Trophoblast cell (in vitro differentiated cells and primary cell): ENCODE measurements around the gene ZC2HC1B.
A peak's percentile ranks its signal among the peaks of the same experiment; 100 is the strongest.

Experiments
- DNase-seq, 2 donors: peaks; one replicate each; pipeline ENCODE4 v3.0.0-alpha.2; 2016
- H2AFZ ChIP-seq: 2 replicates; pipeline ENCODE4 v1.6.1; 2013; ENCODE audit warnings: low read length, moderate library complexity, mild to moderate bottlenecking; ENCODE audit not compliant: insufficient read depth, poor library complexity
- H2AK5ac ChIP-seq: 2 replicates; pipeline ENCODE4 v1.6.1; 2013; ENCODE audit warnings: mild to moderate bottlenecking, low read length
- H2BK120ac ChIP-seq: 2 replicates; pipeline ENCODE4 v1.6.1; 2013; ENCODE audit warnings: low read length, mild to moderate bottlenecking, moderate library complexity; ENCODE audit not compliant: insufficient read depth, poor library complexity
- H2BK12ac ChIP-seq: 2 replicates; pipeline ENCODE4 v1.6.1; 2013; ENCODE audit warnings: mild to moderate bottlenecking, low read length, moderate library complexity
- H2BK5ac ChIP-seq: 2 replicates; pipeline ENCODE4 v1.6.1; 2013; ENCODE audit warnings: low read length, low read depth, moderate library complexity, mild to moderate bottlenecking; ENCODE audit not compliant: poor library complexity
- H3K14ac ChIP-seq: 2 replicates; pipeline ENCODE4 v1.6.1; 2013; ENCODE audit warnings: mild to moderate bottlenecking, low read length
- H3K18ac ChIP-seq: 2 replicates; pipeline ENCODE4 v1.6.1; 2013; ENCODE audit warnings: mild to moderate bottlenecking, low read length
- H3K23ac ChIP-seq: 2 replicates; pipeline ENCODE4 v1.6.1; 2013; ENCODE audit warnings: low read length
- H3K27ac ChIP-seq: 2 replicates; pipeline ENCODE4 v1.5.1; 2013; ENCODE audit warnings: low read depth, mild to moderate bottlenecking, inconsistent platforms, low read length, moderate library complexity
- H3K27me3 ChIP-seq: 2 replicates; pipeline ENCODE4 v1.6.1; 2013; ENCODE audit warnings: inconsistent platforms, mild to moderate bottlenecking, low read length, moderate library complexity; ENCODE audit not compliant: insufficient read depth
- H3K36me3 ChIP-seq, 2 experiments: 1 replicate in 1 of 2; 2 replicates in 1 of 2; pipeline ENCODE4 v1.6.1; 2013; ENCODE audit warnings: low read length in 2 of 2, mild to moderate bottlenecking in 2 of 2, moderate library complexity in 1 of 2; ENCODE audit not compliant: insufficient read depth in 2 of 2, control insufficient read depth in 1 of 2
- H3K4ac ChIP-seq: 2 replicates; pipeline ENCODE4 v1.6.1; 2013; ENCODE audit warnings: low read depth, mild to moderate bottlenecking, low read length, moderate library complexity
- H3K4me1 ChIP-seq, 2 experiments: 1 replicate in 1 of 2; 2 replicates in 1 of 2; pipeline ENCODE4 v1.6.1; 2013; ENCODE audit warnings: low read length in 2 of 2, mild to moderate bottlenecking in 2 of 2, moderate library complexity in 1 of 2; ENCODE audit not compliant: insufficient read depth in 2 of 2, control insufficient read depth in 1 of 2
- H3K4me2 ChIP-seq: 2 replicates; pipeline ENCODE4 v1.6.1; 2013; ENCODE audit warnings: inconsistent platforms, mild to moderate bottlenecking, low read length, moderate library complexity
- H3K4me3 ChIP-seq: 2 replicates; pipeline ENCODE4 v1.5.1; 2013; ENCODE audit warnings: mild to moderate bottlenecking, low read depth, low read length, inconsistent platforms
- H3K79me1 ChIP-seq: one replicate; pipeline ENCODE4 v1.6.1; 2013; ENCODE audit warnings: low read length
- H3K79me2 ChIP-seq: 2 replicates; pipeline ENCODE4 v1.6.1; 2013; ENCODE audit warnings: low read length, mild to moderate bottlenecking; ENCODE audit not compliant: control insufficient read depth, insufficient read depth, poor library complexity
- H3K9ac ChIP-seq: 2 replicates; pipeline ENCODE4 v1.6.1; 2013; ENCODE audit warnings: mild to moderate bottlenecking, low read length
- H3K9me3 ChIP-seq: 2 replicates; pipeline ENCODE4 v1.6.1; 2013; ENCODE audit warnings: low read depth, mild to moderate bottlenecking, control low read depth, inconsistent platforms, low read length; ENCODE audit not compliant: insufficient read depth
- H4K12ac ChIP-seq: 2 replicates; pipeline ENCODE4 v1.6.1; 2013; ENCODE audit warnings: low read depth, mild to moderate bottlenecking, low read length, moderate library complexity
- H4K8ac ChIP-seq: 2 replicates; pipeline ENCODE4 v1.6.1; 2013; ENCODE audit warnings: low read depth, mild to moderate bottlenecking, low read length, moderate library complexity
- H4K91ac ChIP-seq: one replicate; pipeline ENCODE4 v1.6.1; 2013; ENCODE audit warnings: low read depth, mild to moderate bottlenecking, low read length, moderate library complexity
- WGBS: extraction: QIAGEN DNeasy Blood & Tissue Kit; methylation state at CpG from one replicate; pipeline ENCODE4 v1.1.7; 2013; ENCODE audit warnings: missing lambda C conversion rate; ENCODE audit not compliant: insufficient read length, insufficient coverage; ENCODE audit errors: extremely low coverage; 5-methylcytosine and 5-hydroxymethylcytosine counted together

The ZC2HC1B gene

DNA sequence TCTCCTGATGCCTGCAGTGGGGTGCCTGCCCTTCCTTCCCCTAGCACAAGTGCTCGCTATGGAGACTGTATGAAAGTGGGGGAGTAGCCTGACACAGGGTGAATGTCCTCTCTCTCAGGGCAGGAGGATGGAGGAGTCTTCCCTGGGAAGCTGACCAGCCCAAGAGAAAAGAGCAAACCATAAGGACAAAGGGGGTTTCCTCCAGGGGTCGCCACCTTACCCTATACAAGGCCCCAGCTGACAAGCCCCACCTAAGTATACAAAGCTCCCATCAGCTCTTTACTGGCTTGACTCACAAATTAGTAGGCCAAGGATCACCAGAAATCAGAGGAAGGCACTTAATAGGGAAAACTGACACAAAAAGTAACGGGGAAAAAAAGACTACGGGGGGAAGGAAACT lies 89.6 kb downstream of the ZC2HC1B start:
- H3K4me3 ChIP-seq: no peak overlapping the region
- no CpG with 5 or more reads among the region's 4 CpGs for WGBS
- no peak overlapping the region for H3K9ac ChIP-seq
- H4K91ac ChIP-seq: no peak overlapping the region
- H2AFZ ChIP-seq: no peak overlapping the region
- H3K79me1 ChIP-seq: no peaks in the 10 kb centered on the region
- H3K27ac ChIP-seq: no peak overlapping the region
- no peak overlapping the region for H3K4me2 ChIP-seq
- H3K23ac ChIP-seq: no peak overlapping the region
- H3K9me3 ChIP-seq: no peaks in the 10 kb centered on the region
- DNase-seq: no peak
- H2BK12ac ChIP-seq: no peak overlapping the region
- peaks cover 0 to 2% of the 10 kb centered on the region in 2 experiments for H3K4me1 ChIP-seq
- no peak overlapping the region for H3K14ac ChIP-seq
- no peak overlapping the region for H4K8ac ChIP-seq
- H2BK120ac ChIP-seq: no peak overlapping the region
- H2BK5ac ChIP-seq: no peak overlapping the region
- no peak overlapping the region for H4K12ac ChIP-seq
- H3K36me3 ChIP-seq: no peaks in the 10 kb centered on the region
- H3K4ac ChIP-seq: no peak overlapping the region
- H3K18ac ChIP-seq: no peak overlapping the region
- no peak overlapping the region for H2AK5ac ChIP-seq
- no peaks in the 10 kb centered on the region for H3K79me2 ChIP-seq
- no peaks in the 10 kb centered on the region for H3K27me3 ChIP-seq

DNA sequence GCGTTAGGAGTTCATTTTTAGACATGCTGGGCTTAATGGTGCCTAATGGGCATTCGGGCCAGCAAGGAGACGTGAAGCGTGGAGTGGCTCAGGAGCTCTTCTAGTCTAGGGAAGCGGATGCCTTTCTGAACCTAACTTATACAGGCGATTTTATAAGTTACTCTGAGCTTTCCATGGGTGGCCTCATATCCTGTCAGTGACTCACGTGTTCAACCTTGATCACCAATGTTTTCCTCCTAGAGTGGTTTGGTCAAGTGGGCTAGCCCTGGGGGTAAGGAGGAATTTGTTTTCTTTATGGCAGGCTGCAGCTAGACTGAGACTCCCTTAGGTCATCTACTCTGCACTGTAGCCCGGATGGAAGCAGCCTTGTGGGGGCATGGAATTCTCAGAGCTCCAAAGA lies 91.7 kb downstream of the ZC2HC1B start:
- no CpG with 5 or more reads among the region's 8 CpGs for WGBS

DNA sequence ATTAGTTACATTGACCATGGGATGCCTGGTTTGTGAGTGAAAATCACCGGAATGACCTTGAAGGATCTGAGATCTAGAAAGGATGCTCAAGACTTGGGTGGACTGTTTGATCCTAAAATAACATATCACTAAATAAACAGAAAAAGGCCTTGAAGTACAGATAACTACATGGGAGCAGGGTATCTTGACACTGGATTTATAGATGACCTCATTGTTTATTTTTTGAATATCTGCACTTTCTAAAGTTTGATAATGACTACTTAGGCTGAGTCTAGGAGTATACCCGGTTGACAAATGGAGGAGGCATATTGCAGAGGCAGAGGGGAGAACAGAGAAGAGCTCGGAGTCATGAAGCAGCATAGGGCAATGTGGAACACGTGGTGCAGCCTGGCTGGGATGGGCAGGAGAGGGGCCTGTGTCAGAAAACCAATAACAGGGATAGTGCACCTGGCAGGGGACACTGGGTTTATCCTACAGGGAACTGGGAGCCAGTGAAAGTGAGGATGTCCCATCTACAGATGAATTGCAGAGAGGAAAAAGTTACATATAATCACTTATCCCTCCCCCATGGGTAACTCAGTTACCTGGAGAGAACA lies 93.5 kb downstream of the ZC2HC1B start:
- Histone ChIP-seq H4K8ac (no peak overlapping the region), H3K36me3 (no peaks in the 10 kb centered on the region), H3K9ac (no peak overlapping the region), H4K12ac (no peak overlapping the region), H3K4me2 (no peak overlapping the region), H3K14ac (no peak overlapping the region), H3K27me3 (peaks cover 14% of the 10 kb centered on the region), H2BK12ac (no peak overlapping the region), H3K79me1 (no peaks in the 10 kb centered on the region), H2BK120ac (no peak overlapping the region), H3K27ac (no peak overlapping the region), H2AK5ac (no peak overlapping the region), H4K91ac (no peak overlapping the region), H3K4me3 (no peak overlapping the region), H3K23ac (no peak overlapping the region), H3K18ac (no peak overlapping the region), H3K4me1 (peaks cover 0 to 4% of the 10 kb centered on the region in 2 experiments), H3K79me2 (no peaks in the 10 kb centered on the region), H3K9me3 (no peaks in the 10 kb centered on the region), H3K4ac (no peak overlapping the region), H2AFZ (no peak overlapping the region), H2BK5ac (no peak overlapping the region)
- no peak for DNase-seq
- WGBS: no CpG with 5 or more reads among the region's 4 CpGs

More for the DNA sequence above, 91.7 kb downstream of the ZC2HC1B start:
- Histone ChIP-seq H3K14ac (no peak overlapping the region), H2AFZ (no peak overlapping the region), H2BK120ac (no peak overlapping the region), H2BK12ac (no peak overlapping the region), H3K79me2 (no peaks in the 10 kb centered on the region), H2AK5ac (no peak overlapping the region), H3K9ac (no peak overlapping the region), H3K18ac (no peak overlapping the region), H3K27me3 (peaks cover 8% of the 10 kb centered on the region), H3K4me1 (peaks cover 0 to 4% of the 10 kb centered on the region in 2 experiments), H3K4me3 (no peak overlapping the region), H2BK5ac (no peak overlapping the region), H4K91ac (no peak overlapping the region), H3K36me3 (no peaks in the 10 kb centered on the region), H3K79me1 (no peaks in the 10 kb centered on the region), H3K9me3 (no peaks in the 10 kb centered on the region), H3K27ac (no peak overlapping the region), H3K23ac (no peak overlapping the region), H4K12ac (no peak overlapping the region), H3K4ac (no peak overlapping the region), H4K8ac (no peak overlapping the region), H3K4me2 (no peak overlapping the region)
- DNase-seq: no peak

DNA sequence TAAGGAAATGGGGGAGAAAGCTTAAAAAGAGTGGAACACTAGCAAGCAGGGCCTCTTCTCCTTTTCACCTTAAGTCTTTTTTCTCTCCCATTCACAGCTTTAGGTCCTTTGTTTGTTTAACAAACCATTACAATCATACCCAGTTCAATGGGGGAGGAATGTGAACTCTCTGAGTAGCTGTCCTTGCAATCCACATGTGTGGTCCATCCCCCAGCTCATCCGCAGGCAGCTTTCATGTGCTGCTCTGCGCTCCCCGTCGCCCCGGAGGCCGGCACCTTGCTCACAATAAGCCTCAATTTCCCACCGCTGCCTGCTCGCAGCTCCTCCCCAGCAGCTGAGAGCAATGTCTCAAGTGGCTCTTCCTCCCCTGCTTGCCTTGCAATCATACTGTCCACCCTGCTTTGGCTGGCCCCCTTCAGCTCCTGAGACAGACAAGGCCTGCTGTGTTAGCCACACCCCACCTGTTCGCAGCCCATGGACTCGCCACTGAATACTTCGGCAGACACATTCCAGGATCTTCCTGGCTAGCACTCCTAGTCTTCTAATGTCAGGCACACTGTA lies 94.6 kb downstream of the ZC2HC1B start:
- Histone ChIP-seq H3K4me3 (no peak overlapping the region), H3K18ac (no peak overlapping the region), H4K8ac (no peak overlapping the region), H3K27ac (no peak overlapping the region), H3K79me1 (no peaks in the 10 kb centered on the region), H3K4me2 (no peak overlapping the region), H2BK12ac (no peak overlapping the region), H3K4ac (no peak overlapping the region), H3K27me3 (peaks cover 25% of the 10 kb centered on the region), H3K36me3 (no peaks in the 10 kb centered on the region), H2BK120ac (no peak overlapping the region), H4K12ac (no peak overlapping the region), H2BK5ac (no peak overlapping the region), H2AFZ (peak overlapping the region; percentile 2), H3K79me2 (no peaks in the 10 kb centered on the region), H3K4me1 (peaks cover 0 to 4% of the 10 kb centered on the region in 2 experiments), H3K9ac (no peak overlapping the region), H4K91ac (no peak overlapping the region), H3K14ac (no peak overlapping the region), H3K23ac (no peak overlapping the region), H2AK5ac (no peak overlapping the region), H3K9me3 (no peaks in the 10 kb centered on the region)
- WGBS: no CpG with 5 or more reads among the region's 11 CpGs
- no peak for DNase-seq
